Peyer's patch (tissue), 4 donors: ENCODE results near the gene SNX21.

Experiments used
- CTCF ChIP-seq, 6 experiments: fragments of 450-650 bp in 4 of 6; fragments of 200-600 bp in 2 of 6; sonication (generic) in 1 of 6; IDR thresholded peaks; one replicate each; pipeline ENCODE4 v1.5.1; 2017 to 2019; ENCODE audit warnings: antibody characterized with exemption in 6 of 6, mild to moderate bottlenecking in 3 of 6, moderate library complexity in 1 of 6
- POLR2A ChIP-seq, 2 donors: fragments of 450-650 bp; IDR thresholded peaks; one replicate each; pipeline ENCODE4 v1.5.1; 2017; ENCODE audit warnings: antibody characterized with exemption in 2 of 2, mild to moderate bottlenecking in 2 of 2, moderate library complexity in 2 of 2

- TF ChIP-seq CTCF (IDR thresholded peaks at IDR 0.05), result peak; percentile 25 to 72 (median 64)
- no peak for TF ChIP-seq POLR2A (IDR thresholded peaks at IDR 0.05)
These were observed 34.5 kb upstream of the SNX21 start for GRCh38 chr20:45798935-45799642.
